Measurements from ENCODE around the gene BCL2L15. TPM values are rescaled to one million over a fixed set of nuclear protein-coding genes. Genes with fewer than 3 reads are reported as not detected.

Gene BCL2L15
- 1 to 10 TPM; 2.2 to 2.3 TPM for total RNA-seq
- 1 to 10 TPM in 5 of 6 donors, under 1 TPM in 1; 0.91 to 2.7 (median 1.1) TPM for polyA plus RNA-seq (ENCODE audit: insufficient read length in 6 of 6)
- long read RNA-seq, donor 1: 0 reads
- long read RNA-seq, donor 2: 0 reads
- long read RNA-seq, donor 3: 0 reads
- long read RNA-seq, donor 4: 0 reads
- long read RNA-seq, donor 5: 0 reads
- long read RNA-seq, donor 6: 0 reads
- long read RNA-seq, donor 7: 0 reads
- long read RNA-seq, donor 8: 0 reads
- long read RNA-seq, donor 9: 0 reads
- long read RNA-seq, donor 10, partial matches to known transcripts: 0 of 1 reads
- long read RNA-seq, donor 10, other reads (novel, unspliced or antisense): 0 of 1 reads
- long read RNA-seq, donor 11: 0 reads
- long read RNA-seq, donor 12: 0 reads

DNA sequence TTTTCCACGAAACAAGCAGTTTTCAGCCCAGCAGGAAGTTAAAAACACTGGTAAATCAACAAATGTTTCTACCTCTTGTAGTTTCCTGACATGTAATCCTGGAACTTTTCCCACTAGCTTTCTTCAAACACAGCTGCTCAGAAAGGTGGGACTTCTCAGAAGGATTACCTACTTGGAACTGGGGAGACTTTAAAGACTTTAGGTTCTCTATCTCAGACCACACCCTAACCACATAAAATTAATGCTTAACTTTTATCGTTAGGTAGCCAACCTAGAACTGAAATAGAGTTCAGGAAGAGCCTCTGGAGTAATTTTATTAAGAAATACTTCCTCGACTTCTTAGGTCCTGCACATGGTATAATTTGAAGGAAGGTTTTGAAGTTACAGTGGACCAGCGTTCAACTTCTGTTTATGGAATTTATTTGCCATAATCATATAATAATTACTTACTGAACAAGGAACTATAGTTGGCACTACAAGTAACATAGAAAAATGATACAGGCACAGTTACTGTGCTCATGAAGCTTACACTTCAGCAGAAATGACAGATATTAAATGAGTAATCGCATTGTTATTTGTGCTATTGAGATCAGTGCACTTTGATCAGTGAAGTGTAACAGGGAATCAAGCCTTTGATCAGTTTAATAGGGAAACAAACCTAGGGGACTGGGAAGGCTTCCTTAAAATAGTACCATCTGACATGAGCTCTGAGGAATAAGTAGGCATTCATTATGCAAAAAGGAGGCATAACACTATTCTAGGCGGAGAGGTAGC lies at the start of gene BCL2L15:
BCL2L15 (minus strand) TSS at position 180 of the 774 bp plus-strand sequence. CDS start 206 bp downstream, outside the sequence.
- no peaks in the 10 kb centered on the region for H3K27me3 ChIP-seq
- ATAC-seq (peak; percentile 85), DNase-seq (peak in 1 of 4 donors; percentile 16)
- no peaks in the 10 kb centered on the region for H3K9me3 ChIP-seq
- no peak for TF ChIP-seq CTCF (IDR thresholded peaks at IDR 0.05)
- H3K36me3 ChIP-seq: no peaks in the 10 kb centered on the region
- H3K4me1 ChIP-seq: peaks cover 0 to 9% of the 10 kb centered on the region in 2 donors
- peak within 1 kb of the TSS in 1 of 2 donors; percentile 66 for H3K27ac ChIP-seq
- no peak within 1 kb of the TSS for H3K4me3 ChIP-seq
- intact Hi-C loops (cut with DNase I): no loop called here

DNA sequence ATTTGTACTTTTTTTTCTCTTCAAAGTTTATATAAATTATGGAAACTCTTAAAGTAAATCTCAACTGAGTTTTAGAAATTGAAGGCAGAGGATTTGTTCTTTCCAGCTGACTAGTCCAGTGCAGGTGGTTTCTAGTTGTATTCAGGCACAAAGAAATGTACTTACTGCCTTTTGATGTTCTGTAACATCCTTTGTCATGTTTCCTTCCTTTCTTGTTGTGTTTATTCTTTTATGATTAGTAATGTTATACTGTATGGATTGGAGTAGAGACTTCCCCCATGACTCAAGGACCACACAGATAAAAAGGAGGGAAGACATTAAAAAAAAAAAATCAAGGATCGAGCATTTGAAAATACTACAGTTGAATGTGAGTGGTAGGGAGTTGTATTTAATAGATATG lies 49.8 kb upstream of the BCL2L15 start:
- peaks cover 0 to 20% of the 10 kb centered on the region in 2 donors for H3K36me3 ChIP-seq
- no peak overlapping the region for H3K27ac ChIP-seq
- DNase-seq (no peak), ATAC-seq (no peak)
- no peaks in the 10 kb centered on the region for H3K27me3 ChIP-seq
- TF ChIP-seq CTCF (IDR thresholded peaks at IDR 0.05): no peak
- intact Hi-C loops (cut with DNase I): no loop called here
- peaks cover 1 to 97% of the 10 kb centered on the region in 2 donors for H3K4me1 ChIP-seq
- no peaks in the 10 kb centered on the region for H3K9me3 ChIP-seq
- no peak overlapping the region for H3K4me3 ChIP-seq

- DNase-seq (no peak), ATAC-seq (no peak)
- Histone ChIP-seq H3K4me1 (peaks cover 13 to 97% of the 10 kb centered on the region in 2 donors), H3K36me3 (peaks cover 0 to 8% of the 10 kb centered on the region in 2 donors), H3K4me3 (no peak overlapping the region), H3K27ac (no peak overlapping the region), H3K27me3 (no peaks in the 10 kb centered on the region), H3K9me3 (no peaks in the 10 kb centered on the region)
- intact Hi-C loops (cut with DNase I): no loop called here
- TF ChIP-seq CTCF (IDR thresholded peaks at IDR 0.05): no peak
Observed at GRCh38 chr1:113935970-113936369, 48.6 kb upstream of the BCL2L15 start.

GRCh38 chr1:113935176-113935575 lies 47.8 kb upstream of the BCL2L15 start:
- no peaks in the 10 kb centered on the region for H3K27me3 ChIP-seq
- no peak for ATAC-seq
- no peak overlapping the region for H3K4me3 ChIP-seq
- TF ChIP-seq CTCF (IDR thresholded peaks at IDR 0.05): no peak
- intact Hi-C loops (cut with DNase I): no loop called here
- no peak for DNase-seq
- no peak overlapping the region for H3K27ac ChIP-seq
- peaks cover 0 to under 1% of the 10 kb centered on the region in 2 donors for H3K36me3 ChIP-seq
- no peaks in the 10 kb centered on the region for H3K9me3 ChIP-seq
- peaks cover 17 to 95% of the 10 kb centered on the region in 2 donors for H3K4me1 ChIP-seq

DNA sequence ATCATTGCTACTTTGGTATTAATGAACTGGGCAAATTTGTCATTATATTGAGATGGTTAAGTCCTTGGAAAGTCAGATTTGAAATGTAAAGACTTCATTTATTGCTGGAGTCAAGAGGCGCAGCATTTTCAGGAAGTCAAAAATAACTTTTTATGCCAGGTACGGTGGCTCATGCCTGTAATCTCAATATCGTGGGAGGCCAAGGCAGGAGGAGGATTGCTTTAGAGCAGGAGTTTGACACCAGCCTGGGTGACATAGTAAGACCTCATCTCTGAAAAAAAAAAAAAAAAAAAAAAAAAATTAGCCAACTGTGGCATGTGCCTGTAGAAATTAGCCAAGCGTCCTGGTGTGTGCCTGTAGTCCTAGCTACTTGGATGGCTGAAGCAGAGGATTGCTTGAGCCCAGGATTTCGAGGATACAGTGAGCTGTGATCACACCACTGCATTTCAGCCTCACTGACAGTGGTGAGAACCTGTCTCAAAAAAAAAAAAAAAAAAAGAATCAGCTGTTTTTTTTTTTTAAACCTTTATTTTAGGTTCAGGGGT lies 47.2 kb upstream of the BCL2L15 start:
- peaks cover 17 to 89% of the 10 kb centered on the region in 2 donors for H3K4me1 ChIP-seq

More for the DNA sequence above, 47.2 kb upstream of the BCL2L15 start:
- ATAC-seq: no peak
- H3K27ac ChIP-seq: no peak overlapping the region
- no peak for DNase-seq
- intact Hi-C loops (cut with DNase I): no loop called here
- H3K27me3 ChIP-seq: no peaks in the 10 kb centered on the region
- no peak overlapping the region for H3K4me3 ChIP-seq
- H3K36me3 ChIP-seq: no peaks in the 10 kb centered on the region
- no peak for TF ChIP-seq CTCF (IDR thresholded peaks at IDR 0.05)
- no peaks in the 10 kb centered on the region for H3K9me3 ChIP-seq
